ENCODE measurements around the gene ZDHHC19. TPM values are rescaled to one million over a fixed set of nuclear protein-coding genes. Genes with fewer than 3 reads are reported as not detected.

The ZDHHC19 gene
- total RNA-seq, 1 donor: not detected

DNA sequence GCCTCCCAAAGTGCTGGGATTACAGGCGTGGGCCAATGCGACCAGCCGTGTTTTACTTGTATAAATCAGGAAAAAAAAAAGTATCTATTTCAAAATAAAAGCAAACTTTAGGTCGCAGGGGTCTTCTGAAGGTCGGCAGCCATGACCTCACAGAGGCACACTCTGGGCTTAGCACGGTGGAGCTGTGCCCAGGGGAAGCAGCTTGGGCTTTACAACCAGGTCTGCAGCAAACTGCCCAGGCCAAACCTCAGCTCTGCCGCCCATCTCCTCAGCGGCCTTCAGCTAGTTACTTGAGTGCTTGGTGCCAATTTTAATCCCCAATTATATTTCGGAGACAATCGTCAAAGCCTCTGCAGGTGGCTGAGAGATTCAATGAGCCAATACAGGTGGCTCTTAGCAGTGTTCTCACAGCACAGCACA is 30.1 kb downstream of the ZDHHC19 start:
- DNase-seq (ENCODE audit: low read depth): no peak
- H3K4me3 ChIP-seq (ENCODE audit: low read depth, low read length): no peak overlapping the region
- TF ChIP-seq, protein P1, sequence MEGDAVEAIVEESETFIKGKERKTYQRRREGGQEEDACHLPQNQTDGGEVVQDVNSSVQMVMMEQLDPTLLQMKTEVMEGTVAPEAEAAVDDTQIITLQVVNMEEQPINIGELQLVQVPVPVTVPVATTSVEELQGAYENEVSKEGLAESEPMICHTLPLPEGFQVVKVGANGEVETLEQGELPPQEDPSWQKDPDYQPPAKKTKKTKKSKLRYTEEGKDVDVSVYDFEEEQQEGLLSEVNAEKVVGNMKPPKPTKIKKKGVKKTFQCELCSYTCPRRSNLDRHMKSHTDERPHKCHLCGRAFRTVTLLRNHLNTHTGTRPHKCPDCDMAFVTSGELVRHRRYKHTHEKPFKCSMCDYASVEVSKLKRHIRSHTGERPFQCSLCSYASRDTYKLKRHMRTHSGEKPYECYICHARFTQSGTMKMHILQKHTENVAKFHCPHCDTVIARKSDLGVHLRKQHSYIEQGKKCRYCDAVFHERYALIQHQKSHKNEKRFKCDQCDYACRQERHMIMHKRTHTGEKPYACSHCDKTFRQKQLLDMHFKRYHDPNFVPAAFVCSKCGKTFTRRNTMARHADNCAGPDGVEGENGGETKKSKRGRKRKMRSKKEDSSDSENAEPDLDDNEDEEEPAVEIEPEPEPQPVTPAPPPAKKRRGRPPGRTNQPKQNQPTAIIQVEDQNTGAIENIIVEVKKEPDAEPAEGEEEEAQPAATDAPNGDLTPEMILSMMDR (IDR thresholded peaks at IDR 0.05; ENCODE audit: insufficient read depth, low read depth, low read length): no peak

DNA sequence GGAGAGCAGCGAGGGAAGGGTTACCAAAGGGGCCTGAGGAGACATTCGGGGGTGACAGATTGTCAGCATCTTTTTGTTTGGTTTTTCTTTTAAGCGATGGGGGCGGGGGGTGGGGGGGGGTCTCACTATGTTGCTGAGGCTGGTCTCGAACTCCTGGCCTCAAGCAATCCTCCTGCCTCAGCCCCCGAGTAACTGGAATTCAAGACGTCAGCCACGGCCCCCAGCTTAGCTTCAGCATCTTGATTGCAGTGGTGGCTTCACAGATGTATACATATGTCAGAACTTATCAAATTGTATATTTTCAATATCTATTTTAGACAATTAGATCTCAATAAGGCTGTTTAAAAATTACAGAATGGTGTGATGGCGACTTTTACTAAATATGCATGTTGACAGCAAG is 30.9 kb downstream of the ZDHHC19 start:
- no peak for DNase-seq (ENCODE audit: low read depth)
- H3K4me3 ChIP-seq (ENCODE audit: low read depth, low read length): no peak overlapping the region
- TF ChIP-seq, protein P1 (IDR thresholded peaks at IDR 0.05; ENCODE audit: insufficient read depth, low read depth, low read length): no peak

DNA sequence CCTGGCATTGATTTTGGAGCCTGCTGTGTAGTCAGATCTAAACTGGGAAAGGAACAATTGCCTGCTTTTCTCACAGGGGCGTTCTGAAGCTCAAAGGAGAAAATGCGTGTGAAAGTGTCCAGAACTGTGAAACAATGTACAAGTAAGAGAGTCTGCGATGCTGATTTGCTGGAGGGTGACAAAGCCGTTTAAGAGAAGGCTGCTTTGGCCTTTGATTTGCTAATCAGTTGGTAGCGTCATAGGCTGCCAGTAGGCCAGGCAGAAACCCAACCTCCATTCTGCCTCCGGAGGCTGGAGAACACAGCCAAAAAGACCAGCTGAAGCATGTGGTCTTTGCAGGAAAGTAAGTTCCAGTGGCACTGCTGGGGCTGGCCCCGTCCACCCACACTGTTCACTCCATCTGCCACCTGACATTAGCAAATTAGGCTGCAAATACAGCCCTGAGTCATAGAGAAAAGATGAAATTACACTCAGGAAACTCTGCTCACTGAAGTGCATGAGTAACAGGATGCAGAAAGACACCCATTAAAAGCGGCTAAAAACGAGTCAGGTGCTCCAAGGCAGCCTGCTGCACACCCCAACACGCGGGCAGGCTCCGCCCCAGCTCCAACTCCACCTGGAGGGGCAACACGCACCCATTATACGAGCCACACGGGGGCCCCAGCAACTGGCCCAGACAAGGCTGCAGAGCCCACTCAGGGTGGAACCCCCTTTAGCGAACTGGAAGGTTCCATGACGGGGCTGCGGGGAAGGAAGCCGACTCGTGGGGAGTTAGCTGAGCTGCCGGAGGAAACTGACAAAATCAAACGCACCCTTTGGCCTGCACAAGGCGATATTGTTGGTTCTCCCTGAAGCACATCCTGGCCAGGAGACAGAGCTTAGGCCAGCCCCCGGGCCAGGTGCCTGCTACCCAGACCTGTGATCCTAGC is 31.6 kb downstream of the ZDHHC19 start:
- TF ChIP-seq, protein P1 (IDR thresholded peaks at IDR 0.05; ENCODE audit: insufficient read depth, low read depth, low read length): no peak
- no peak for DNase-seq (ENCODE audit: low read depth)

DNA sequence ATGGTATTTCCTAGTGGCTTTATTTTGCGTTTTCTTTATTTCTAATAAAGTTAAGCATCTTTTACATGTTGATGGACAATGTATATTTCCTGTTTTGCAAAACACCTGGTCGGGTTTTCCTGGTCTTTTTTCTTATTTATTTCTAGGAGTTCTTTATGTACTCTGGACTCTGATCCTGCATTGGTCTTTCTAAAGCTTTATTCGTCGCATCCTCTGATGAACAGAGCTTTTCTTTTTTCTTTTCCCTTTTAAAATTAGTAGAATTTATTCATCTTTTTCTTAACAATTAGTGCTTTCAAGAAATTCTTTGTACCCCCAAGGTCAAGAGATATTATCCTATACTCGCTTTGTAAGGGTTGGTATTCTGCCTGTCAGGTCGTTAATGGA is 32.2 kb downstream of the ZDHHC19 start:
- no peak for DNase-seq (ENCODE audit: low read depth)
- TF ChIP-seq, protein P1 (IDR thresholded peaks at IDR 0.05; ENCODE audit: insufficient read depth, low read depth, low read length): no peak
- H3K4me3 ChIP-seq (ENCODE audit: low read depth, low read length): no peak overlapping the region

More for the DNA sequence above, 31.6 kb downstream of the ZDHHC19 start:
- no peak overlapping the region for H3K4me3 ChIP-seq (ENCODE audit: low read depth, low read length)

DNA sequence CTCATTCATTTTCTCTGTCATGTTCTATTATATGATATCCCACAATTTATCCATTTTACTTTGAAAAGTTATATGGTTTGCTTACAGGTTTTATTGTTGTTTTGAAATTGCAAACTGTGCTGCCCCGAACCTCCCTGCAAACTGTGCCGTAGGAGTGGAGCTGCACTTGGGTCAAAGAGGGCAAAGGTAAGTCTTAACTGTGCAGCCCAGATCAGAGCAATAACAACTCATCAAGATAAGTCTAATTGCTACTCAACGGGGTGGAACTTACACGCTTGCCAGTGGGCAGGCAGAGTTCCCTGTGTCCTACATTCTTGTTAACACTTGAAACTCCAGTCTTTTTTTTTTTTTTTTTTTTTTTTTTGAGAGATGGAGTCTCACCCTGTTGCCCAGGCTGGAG is 33.2 kb downstream of the ZDHHC19 start:
- H3K4me3 ChIP-seq (ENCODE audit: low read depth, low read length): no peak overlapping the region
- TF ChIP-seq, protein P1 (IDR thresholded peaks at IDR 0.05; ENCODE audit: insufficient read depth, low read depth, low read length): no peak
- no peak for DNase-seq (ENCODE audit: low read depth)

DNA sequence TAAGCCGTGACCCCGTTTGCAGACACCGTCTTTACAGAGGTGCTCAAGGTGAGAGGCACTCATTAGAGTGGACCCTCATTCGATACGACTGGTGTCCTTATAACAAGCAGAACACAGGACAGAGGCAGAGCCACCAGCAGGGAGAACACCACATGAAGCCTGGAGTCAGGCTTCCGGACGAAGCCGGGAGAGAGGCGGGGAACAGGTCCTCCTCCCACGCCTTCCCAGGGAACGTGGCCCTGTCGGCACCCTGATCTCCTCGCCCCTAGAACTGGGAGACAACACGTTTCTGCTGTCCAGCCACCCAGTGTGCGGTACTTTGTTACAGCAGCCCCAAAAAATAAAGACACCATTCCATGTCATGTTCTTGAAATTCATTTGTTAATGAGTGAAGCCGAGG is 33.6 kb downstream of the ZDHHC19 start:
- no peak for DNase-seq (ENCODE audit: low read depth)
- no peak overlapping the region for H3K4me3 ChIP-seq (ENCODE audit: low read depth, low read length)
- TF ChIP-seq, protein P1 (IDR thresholded peaks at IDR 0.05; ENCODE audit: insufficient read depth, low read depth, low read length): no peak
